GM21515 (cell line): ENCODE data around the gene TRPM4.
"Not testable (repeated sequence)": the region's sequence is repeated elsewhere in the genome, so short reads cannot be mapped to it uniquely, and the experiment has no call there.

Experiments used
- ATAC-seq: cut with Tn5 transposase; IDR thresholded peaks from one replicate; pipeline ENCODE4 v1.9.1; 2021; ENCODE audit not compliant: unreplicated experiment

The TRPM4 gene

GRCh38 chr19:49126575-49126974 lies 31.0 kb upstream of the TRPM4 start:
- no peak for ATAC-seq

GRCh38 chr19:49127225-49127624 lies 30.4 kb upstream of the TRPM4 start:
- ATAC-seq, result not testable (repeated sequence)

- ATAC-seq, result peak; percentile 88
Measured at GRCh38 chr19:49127674-49128544, 29.7 kb upstream of the TRPM4 start.

- ATAC-seq, result no peak
Measured at GRCh38 chr19:49128545-49129237, 28.9 kb upstream of the TRPM4 start.

GRCh38 chr19:49129238-49129583 lies 28.4 kb upstream of the TRPM4 start:
- ATAC-seq, result no peak

- ATAC-seq, result no peak
Measured at GRCh38 chr19:49130325-49130724, 27.3 kb upstream of the TRPM4 start.

- no peak for ATAC-seq
Measured at GRCh38 chr19:49132974-49133609, 24.5 kb upstream of the TRPM4 start.

- no peak for ATAC-seq
Measured at GRCh38 chr19:49133621-49134454, 23.8 kb upstream of the TRPM4 start.

GRCh38 chr19:49135686-49136085 lies 21.9 kb upstream of the TRPM4 start:
- no peak for ATAC-seq

- no peak for ATAC-seq
Measured at GRCh38 chr19:49136771-49137171, 20.8 kb upstream of the TRPM4 start.

- ATAC-seq, result no peak
Measured at GRCh38 chr19:49140951-49141350, 16.6 kb upstream of the TRPM4 start.

- ATAC-seq, result no peak
Measured at GRCh38 chr19:49141352-49141751, 16.2 kb upstream of the TRPM4 start.

GRCh38 chr19:49142866-49143335 lies 14.7 kb upstream of the TRPM4 start:
- ATAC-seq, result no peak

GRCh38 chr19:49145573-49146407 lies 11.8 kb upstream of the TRPM4 start:
- ATAC-seq, result no peak

GRCh38 chr19:49146408-49146770 lies 11.2 kb upstream of the TRPM4 start:
- not testable (repeated sequence) for ATAC-seq

- ATAC-seq, result no peak
Measured at GRCh38 chr19:49148044-49148682, 9.4 kb upstream of the TRPM4 start.

GRCh38 chr19:49148784-49149651 lies 8.6 kb upstream of the TRPM4 start:
- ATAC-seq, result no peak

- no peak for ATAC-seq
Measured at GRCh38 chr19:49149652-49150105, 7.9 kb upstream of the TRPM4 start.
